Measurements from ENCODE around the gene CPO.

- no peak for TF ChIP-seq CTCF (IDR thresholded peaks at IDR 0.05; ENCODE audit: poor library complexity)
- no peak for TF ChIP-seq EZH2 (IDR thresholded peaks at IDR 0.05; ENCODE audit: borderline replicate concordance)
These were observed 47.6 kb downstream of the CPO start for GRCh38 chr2:206986943-206987342.
